ENCODE data around the gene TRAPPC3.

Gene TRAPPC3

DNA sequence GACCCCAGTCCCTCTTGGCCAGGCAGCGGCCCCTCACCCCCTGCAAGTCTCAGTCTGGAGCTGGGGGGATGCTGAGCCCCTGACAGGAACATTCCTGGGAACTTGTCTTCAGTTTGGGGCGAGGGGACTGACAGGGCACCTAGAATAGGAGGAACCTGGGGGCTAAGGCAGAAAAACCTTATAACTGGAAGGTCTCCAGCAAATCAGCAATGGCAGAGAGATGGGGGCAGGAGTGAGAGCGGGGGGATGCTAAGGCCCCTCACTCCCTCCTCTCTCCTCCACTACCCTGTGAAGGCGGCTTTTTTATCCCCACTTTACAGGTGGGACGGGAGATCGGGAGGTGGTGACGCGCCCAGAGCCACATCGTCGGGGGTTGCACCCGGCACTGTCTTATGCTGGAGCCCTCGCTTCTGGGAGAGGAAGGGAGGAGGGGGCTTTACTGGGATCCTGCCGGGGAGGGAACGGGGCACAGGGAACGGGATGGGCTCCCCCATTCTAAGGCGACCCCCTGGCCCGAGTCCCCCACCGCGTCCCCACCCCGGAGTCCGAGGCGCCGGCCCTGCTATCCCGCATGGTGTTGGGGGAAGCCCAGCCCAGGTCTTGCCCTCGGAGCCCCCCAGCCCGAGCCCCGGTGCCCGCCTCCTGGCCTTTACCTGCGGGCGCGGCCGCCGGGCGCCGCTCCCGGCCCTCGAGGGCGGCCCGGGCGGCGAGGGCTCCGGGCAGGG lies 24.7 kb downstream of the TRAPPC3 start:
- peaks cover 36% of the 10 kb centered on the region for H3K27me3 ChIP-seq (ENCODE audit: control insufficient read depth, insufficient read depth, low read length)
- no peaks in the 10 kb centered on the region for H3K36me3 ChIP-seq (ENCODE audit: control insufficient read depth, insufficient read depth, low read length)
- no peaks in the 10 kb centered on the region for H3K4me1 ChIP-seq (ENCODE audit: control insufficient read depth, insufficient read depth, low read length)
- H3K9me3 ChIP-seq (ENCODE audit: control insufficient read depth, insufficient read depth, low read length) = no peaks in the 10 kb centered on the region
- no peak overlapping the region for H3K9ac ChIP-seq (ENCODE audit: low read depth, low read length)
- no peak overlapping the region for H3K27ac ChIP-seq (ENCODE audit: low read depth, low read length)
- peak overlapping the region; percentile 34; the same call in 1 of the 2 replicates for H3K4me3 ChIP-seq (ENCODE audit: low read depth, low read length)

DNA sequence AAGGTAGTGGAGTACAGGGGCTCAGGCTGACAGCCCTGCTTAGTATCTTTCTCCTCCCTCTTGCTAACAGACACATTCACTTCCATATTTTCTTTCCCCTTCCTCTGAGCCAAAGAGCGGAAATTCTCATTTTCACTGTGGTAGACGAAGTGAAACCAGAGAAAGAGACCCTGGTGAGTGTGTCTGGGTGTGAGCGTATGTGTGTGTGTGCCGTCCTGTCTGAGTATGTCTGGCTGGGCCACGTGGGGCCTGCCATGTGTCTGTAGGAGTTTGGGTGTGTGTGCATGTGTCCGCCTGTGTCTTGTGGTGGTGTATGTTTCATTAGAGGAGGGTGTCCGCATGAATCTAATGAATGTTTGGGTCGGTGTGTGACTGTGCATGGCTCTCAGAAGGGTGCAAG lies 25.9 kb downstream of the TRAPPC3 start:
- H3K27me3 ChIP-seq (ENCODE audit: control insufficient read depth, insufficient read depth, low read length) = peaks cover 36% of the 10 kb centered on the region
- H3K4me1 ChIP-seq (ENCODE audit: control insufficient read depth, insufficient read depth, low read length) = no peaks in the 10 kb centered on the region
- no peak overlapping the region for H3K4me3 ChIP-seq (ENCODE audit: low read depth, low read length)
- no peak overlapping the region for H3K9ac ChIP-seq (ENCODE audit: low read depth, low read length)
- no peak overlapping the region for H3K27ac ChIP-seq (ENCODE audit: low read depth, low read length)
- H3K36me3 ChIP-seq (ENCODE audit: control insufficient read depth, insufficient read depth, low read length) = no peaks in the 10 kb centered on the region
- H3K9me3 ChIP-seq (ENCODE audit: control insufficient read depth, insufficient read depth, low read length) = no peaks in the 10 kb centered on the region

DNA sequence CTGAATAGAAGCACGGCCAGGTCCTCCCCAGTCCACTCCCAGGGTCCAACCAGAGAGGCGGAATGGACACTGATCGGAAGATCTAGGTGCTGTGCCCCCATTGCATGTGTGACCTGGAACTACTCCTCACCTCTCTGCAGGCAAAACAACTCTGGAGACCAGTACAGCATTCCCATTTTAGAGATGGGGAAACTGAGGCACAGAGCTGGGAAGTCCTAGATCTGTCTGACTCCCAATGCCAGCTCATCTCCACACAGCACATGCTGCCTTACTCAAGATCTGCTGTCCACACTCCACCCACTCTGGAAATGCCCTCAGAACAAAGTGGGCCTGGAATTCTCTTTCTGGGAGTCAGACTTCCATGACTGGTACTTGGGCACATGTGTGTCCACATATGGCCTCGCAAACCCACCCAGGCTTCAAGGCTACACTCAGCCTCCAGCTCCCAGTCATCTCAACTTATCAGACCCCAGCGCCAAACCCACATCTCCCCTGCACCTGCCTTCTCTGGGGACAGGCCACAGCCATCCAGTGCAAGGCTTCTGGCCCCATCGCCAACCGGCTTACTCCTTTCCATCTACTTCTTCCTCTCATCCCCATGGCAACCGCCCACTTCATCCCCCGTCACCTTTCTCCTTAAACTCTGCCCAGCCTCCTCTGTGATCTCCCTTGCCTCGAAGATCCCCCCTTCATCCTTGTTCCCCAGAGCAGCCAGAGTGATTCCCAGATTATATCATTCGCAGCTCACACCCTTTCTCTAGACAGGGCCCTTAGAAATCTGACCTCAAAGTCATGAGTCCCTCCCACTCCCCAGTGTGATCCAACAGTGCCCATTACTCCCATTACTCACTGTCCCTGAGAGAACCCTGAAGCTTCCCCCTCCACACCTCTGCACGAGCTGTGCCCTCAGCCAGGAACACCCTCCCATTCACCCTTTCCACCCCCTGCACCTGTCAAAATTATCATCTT lies 26.9 kb downstream of the TRAPPC3 start:
- H3K27me3 ChIP-seq (ENCODE audit: control insufficient read depth, insufficient read depth, low read length) = peaks cover 36% of the 10 kb centered on the region
- no peaks in the 10 kb centered on the region for H3K4me1 ChIP-seq (ENCODE audit: control insufficient read depth, insufficient read depth, low read length)
- no peaks in the 10 kb centered on the region for H3K9me3 ChIP-seq (ENCODE audit: control insufficient read depth, insufficient read depth, low read length)
- H3K4me3 ChIP-seq (ENCODE audit: low read depth, low read length) = no peak overlapping the region
- H3K9ac ChIP-seq (ENCODE audit: low read depth, low read length) = no peak overlapping the region
- no peak overlapping the region for H3K27ac ChIP-seq (ENCODE audit: low read depth, low read length)
- no peaks in the 10 kb centered on the region for H3K36me3 ChIP-seq (ENCODE audit: control insufficient read depth, insufficient read depth, low read length)

DNA sequence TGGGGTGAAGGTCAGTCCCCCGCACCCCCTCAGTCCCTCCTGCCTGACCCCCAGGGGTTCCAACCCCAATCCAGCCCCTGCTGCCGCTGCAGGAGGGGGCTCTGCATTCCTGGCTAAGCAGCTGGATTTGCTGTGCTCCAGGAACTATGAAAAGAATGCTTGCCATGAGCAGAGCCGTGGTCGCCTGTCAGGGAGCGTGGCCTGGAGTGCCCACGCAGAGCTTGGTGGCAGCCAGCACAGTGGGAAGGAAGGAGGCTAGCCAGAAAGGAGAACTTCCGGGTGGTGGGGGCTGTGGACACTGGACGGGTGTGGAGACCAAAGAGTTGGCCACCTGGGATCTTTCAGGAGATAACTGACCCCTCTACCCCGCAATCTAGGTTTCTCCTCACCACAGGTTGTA lies 29.8 kb downstream of the TRAPPC3 start:
- Histone ChIP-seq H3K9me3 (ENCODE audit: control insufficient read depth, insufficient read depth, low read length) (no peaks in the 10 kb centered on the region), H3K27me3 (ENCODE audit: control insufficient read depth, insufficient read depth, low read length) (peaks cover 18% of the 10 kb centered on the region), H3K27ac (ENCODE audit: low read depth, low read length) (no peak overlapping the region), H3K4me3 (ENCODE audit: low read depth, low read length) (no peak overlapping the region), H3K36me3 (ENCODE audit: control insufficient read depth, insufficient read depth, low read length) (no peaks in the 10 kb centered on the region), H3K4me1 (ENCODE audit: control insufficient read depth, insufficient read depth, low read length) (no peaks in the 10 kb centered on the region), H3K9ac (ENCODE audit: low read depth, low read length) (no peak overlapping the region)

DNA sequence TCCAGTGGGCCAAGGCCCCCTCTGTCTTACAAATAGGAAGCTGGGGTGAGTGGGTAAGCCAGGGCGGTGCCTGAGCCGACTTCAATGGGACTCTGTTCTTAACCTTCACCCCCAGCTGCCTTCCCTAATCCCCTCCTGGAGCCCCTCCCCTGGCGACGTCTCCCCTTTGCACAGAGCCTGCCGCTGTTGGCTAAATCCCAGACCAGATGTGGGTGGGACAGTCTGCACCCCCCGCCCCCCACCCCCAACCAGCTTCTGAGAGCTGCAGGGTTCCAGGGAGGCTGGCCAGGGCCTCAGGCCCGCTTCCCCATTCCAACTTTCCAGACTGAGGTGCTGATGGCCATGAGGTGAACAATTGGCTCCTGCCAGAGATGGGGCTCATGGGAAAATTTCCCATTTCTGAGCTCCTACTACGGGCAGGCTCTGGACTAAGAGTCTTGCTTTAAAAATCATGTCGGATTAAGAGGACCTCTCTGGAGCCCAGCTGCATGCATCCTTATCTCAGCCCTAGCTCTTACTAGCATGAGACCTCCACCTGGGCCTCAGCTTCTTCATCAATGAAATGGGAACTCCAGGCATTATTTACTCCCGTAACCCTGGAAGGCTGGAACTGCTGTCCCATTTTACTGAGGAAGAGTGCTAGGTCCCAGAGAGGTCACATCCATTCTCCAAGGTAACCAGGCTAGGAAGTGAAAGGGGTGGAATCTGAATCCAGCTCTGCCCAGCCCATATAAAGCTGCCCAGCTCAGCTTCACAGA lies 30.7 kb downstream of the TRAPPC3 start:
- Histone ChIP-seq H3K36me3 (ENCODE audit: control insufficient read depth, insufficient read depth, low read length) (no peaks in the 10 kb centered on the region), H3K9ac (ENCODE audit: low read depth, low read length) (no peak overlapping the region), H3K27ac (ENCODE audit: low read depth, low read length) (no peak overlapping the region), H3K9me3 (ENCODE audit: control insufficient read depth, insufficient read depth, low read length) (no peaks in the 10 kb centered on the region), H3K4me1 (ENCODE audit: control insufficient read depth, insufficient read depth, low read length) (no peaks in the 10 kb centered on the region), H3K27me3 (ENCODE audit: control insufficient read depth, insufficient read depth, low read length) (peaks cover 10% of the 10 kb centered on the region), H3K4me3 (ENCODE audit: low read depth, low read length) (no peak overlapping the region)

DNA sequence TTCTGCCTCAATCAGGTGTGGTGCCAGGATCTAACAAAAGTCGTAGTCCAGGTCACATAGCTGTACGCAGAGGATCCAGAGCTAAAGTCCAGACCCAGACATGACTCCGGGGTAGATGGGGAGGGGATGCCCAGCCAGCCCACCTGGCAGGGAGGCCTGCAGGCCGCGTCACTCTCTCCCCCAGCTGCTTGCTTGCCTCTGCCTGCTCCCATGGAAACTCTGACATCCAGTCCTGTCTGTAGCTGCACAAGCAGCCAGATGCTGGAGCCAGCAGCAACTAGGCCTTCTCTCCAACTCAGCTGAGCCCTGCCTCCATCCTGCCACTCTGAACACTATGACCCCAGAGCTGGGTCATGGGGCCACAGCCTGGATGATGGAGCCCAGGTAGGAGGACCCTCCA lies 32.4 kb downstream of the TRAPPC3 start:
- Histone ChIP-seq H3K27ac (ENCODE audit: low read depth, low read length) (no peak overlapping the region), H3K9me3 (ENCODE audit: control insufficient read depth, insufficient read depth, low read length) (no peaks in the 10 kb centered on the region), H3K36me3 (ENCODE audit: control insufficient read depth, insufficient read depth, low read length) (no peaks in the 10 kb centered on the region), H3K4me1 (ENCODE audit: control insufficient read depth, insufficient read depth, low read length) (no peaks in the 10 kb centered on the region), H3K4me3 (ENCODE audit: low read depth, low read length) (no peak overlapping the region), H3K9ac (ENCODE audit: low read depth, low read length) (no peak overlapping the region), H3K27me3 (ENCODE audit: control insufficient read depth, insufficient read depth, low read length) (no peaks in the 10 kb centered on the region)

DNA sequence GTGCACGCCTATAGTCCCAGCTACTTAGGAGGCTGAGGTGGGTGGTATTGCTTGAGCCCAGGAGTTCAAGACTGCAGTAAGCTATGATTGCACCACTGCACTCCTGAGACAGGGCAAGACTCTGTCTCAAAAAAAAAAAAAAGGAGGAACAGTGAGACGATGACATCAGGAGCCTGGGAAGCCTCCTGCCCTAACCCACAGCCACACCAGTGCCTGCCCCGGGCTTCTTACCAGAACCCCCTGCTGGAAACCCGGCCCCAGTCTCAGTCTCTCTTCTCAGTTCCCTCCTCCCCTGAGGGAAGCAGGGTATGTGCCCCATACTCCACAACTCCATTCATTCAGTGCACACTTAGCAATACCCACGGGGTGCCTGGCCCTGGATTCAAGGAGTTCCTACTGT lies 33.4 kb downstream of the TRAPPC3 start:
- Histone ChIP-seq H3K36me3 (ENCODE audit: control insufficient read depth, insufficient read depth, low read length) (no peaks in the 10 kb centered on the region), H3K4me1 (ENCODE audit: control insufficient read depth, insufficient read depth, low read length) (no peaks in the 10 kb centered on the region), H3K4me3 (ENCODE audit: low read depth, low read length) (no peak overlapping the region), H3K9me3 (ENCODE audit: control insufficient read depth, insufficient read depth, low read length) (no peaks in the 10 kb centered on the region), H3K27me3 (ENCODE audit: control insufficient read depth, insufficient read depth, low read length) (no peaks in the 10 kb centered on the region), H3K27ac (ENCODE audit: low read depth, low read length) (no peak overlapping the region), H3K9ac (ENCODE audit: low read depth, low read length) (no peak overlapping the region)

DNA sequence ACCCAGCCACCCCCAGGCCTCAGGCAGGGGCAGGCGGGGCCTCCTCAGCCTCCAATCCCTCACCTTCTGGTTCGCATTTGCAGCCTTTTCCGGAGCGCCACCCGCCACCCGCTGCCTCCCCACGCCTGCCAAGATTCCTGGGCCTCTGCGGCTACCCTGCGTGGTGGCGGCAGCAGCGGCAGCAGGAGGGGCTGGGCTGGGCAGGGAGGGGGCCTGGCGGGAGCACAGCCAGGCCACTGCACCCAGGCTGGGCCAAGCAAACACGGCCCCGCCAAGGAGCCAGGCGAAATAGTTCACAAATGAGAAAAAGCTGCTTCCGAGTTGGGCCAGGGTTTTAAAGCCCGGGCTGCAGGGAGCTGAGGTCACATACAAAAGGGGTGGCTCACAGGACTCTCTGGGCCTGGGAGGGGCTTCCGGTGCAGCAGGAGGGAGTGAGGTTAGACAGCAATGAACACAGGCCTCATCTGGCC lies 34.1 kb downstream of the TRAPPC3 start:
- Histone ChIP-seq H3K27ac (ENCODE audit: low read depth, low read length) (no peak overlapping the region), H3K4me3 (ENCODE audit: low read depth, low read length) (no peak overlapping the region), H3K9ac (ENCODE audit: low read depth, low read length) (no peak overlapping the region)

DNA sequence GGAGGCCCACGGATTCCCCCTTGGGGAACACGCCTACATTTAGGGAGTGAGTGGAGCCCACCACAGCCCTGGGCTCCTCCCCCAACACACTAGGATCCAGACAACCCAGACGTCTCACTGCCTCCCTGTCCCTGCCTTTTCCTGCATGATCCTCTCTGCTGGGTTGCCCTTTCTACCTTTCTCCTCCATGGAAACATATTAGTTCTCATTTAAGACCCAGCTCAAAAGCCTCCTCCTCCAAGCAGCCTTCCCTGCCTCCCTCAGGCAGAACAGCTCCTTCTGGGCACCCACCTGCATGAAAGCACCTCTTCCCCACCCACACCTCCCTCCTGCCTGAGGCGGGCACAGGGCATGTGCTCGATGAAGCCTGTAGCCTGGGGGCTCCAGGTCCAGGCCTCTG lies 34.9 kb downstream of the TRAPPC3 start:
- Histone ChIP-seq H3K27ac (ENCODE audit: low read depth, low read length) (no peak overlapping the region), H3K4me1 (ENCODE audit: control insufficient read depth, insufficient read depth, low read length) (no peaks in the 10 kb centered on the region), H3K9ac (ENCODE audit: low read depth, low read length) (no peak overlapping the region), H3K27me3 (ENCODE audit: control insufficient read depth, insufficient read depth, low read length) (no peaks in the 10 kb centered on the region), H3K9me3 (ENCODE audit: control insufficient read depth, insufficient read depth, low read length) (no peaks in the 10 kb centered on the region), H3K36me3 (ENCODE audit: control insufficient read depth, insufficient read depth, low read length) (no peaks in the 10 kb centered on the region), H3K4me3 (ENCODE audit: low read depth, low read length) (no peak overlapping the region)

More for the DNA sequence above, 34.1 kb downstream of the TRAPPC3 start:
- no peaks in the 10 kb centered on the region for H3K27me3 ChIP-seq (ENCODE audit: control insufficient read depth, insufficient read depth, low read length)
- H3K4me1 ChIP-seq (ENCODE audit: control insufficient read depth, insufficient read depth, low read length) = no peaks in the 10 kb centered on the region
- no peaks in the 10 kb centered on the region for H3K9me3 ChIP-seq (ENCODE audit: control insufficient read depth, insufficient read depth, low read length)
- H3K36me3 ChIP-seq (ENCODE audit: control insufficient read depth, insufficient read depth, low read length) = no peaks in the 10 kb centered on the region

DNA sequence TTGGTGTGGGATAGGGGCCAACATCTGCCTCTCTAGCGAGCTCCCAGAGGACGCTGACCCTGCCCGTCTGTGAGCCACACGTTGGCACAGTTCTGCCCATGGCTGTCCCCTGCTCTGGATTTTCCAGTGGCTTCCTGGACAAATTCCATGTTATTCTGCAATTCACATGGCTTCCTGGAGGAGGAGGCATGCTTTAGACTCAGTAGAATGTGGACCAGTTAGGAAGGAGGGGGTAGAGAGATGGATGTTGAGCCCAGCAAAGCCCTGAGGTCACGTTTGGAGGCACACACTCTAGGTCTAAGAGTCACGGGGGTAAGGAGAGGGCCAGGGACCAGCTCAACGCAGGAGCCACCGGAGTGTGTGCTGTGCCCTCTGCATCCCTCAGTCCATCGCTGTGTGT lies 36.5 kb downstream of the TRAPPC3 start:
- Histone ChIP-seq H3K4me3 (ENCODE audit: low read depth, low read length) (no peak overlapping the region), H3K27me3 (ENCODE audit: control insufficient read depth, insufficient read depth, low read length) (no peaks in the 10 kb centered on the region), H3K27ac (ENCODE audit: low read depth, low read length) (no peak overlapping the region)

More for the DNA sequence above, 36.5 kb downstream of the TRAPPC3 start:
- no peaks in the 10 kb centered on the region for H3K36me3 ChIP-seq (ENCODE audit: control insufficient read depth, insufficient read depth, low read length)
- H3K9ac ChIP-seq (ENCODE audit: low read depth, low read length) = no peak overlapping the region
- no peaks in the 10 kb centered on the region for H3K9me3 ChIP-seq (ENCODE audit: control insufficient read depth, insufficient read depth, low read length)
- H3K4me1 ChIP-seq (ENCODE audit: control insufficient read depth, insufficient read depth, low read length) = no peaks in the 10 kb centered on the region
